Mucosa of stomach (tissue), 1 donor: ENCODE results near the gene CITED1.

Experiments used
- H3K27me3 ChIP-seq: one replicate; pipeline ENCODE4 v1.7.0; 2013; ENCODE audit warnings: mild to moderate bottlenecking, low read length; ENCODE audit not compliant: control insufficient read depth, insufficient read depth
- H3K36me3 ChIP-seq: one replicate; pipeline ENCODE4 v1.7.0; 2013; ENCODE audit warnings: low read length; ENCODE audit not compliant: control insufficient read depth, insufficient read depth
- H3K4me1 ChIP-seq: one replicate; pipeline ENCODE4 v1.7.0; 2013; ENCODE audit warnings: mild to moderate bottlenecking, low read length; ENCODE audit not compliant: control insufficient read depth, insufficient read depth
- H3K4me3 ChIP-seq: one replicate; pipeline ENCODE4 v1.7.0; 2013; ENCODE audit warnings: low read length
- H3K9ac ChIP-seq: one replicate; pipeline ENCODE4 v1.7.0; 2013; ENCODE audit warnings: mild to moderate bottlenecking, low read length, moderate library complexity
- H3K9me3 ChIP-seq: one replicate; pipeline ENCODE4 v1.7.0; 2013; ENCODE audit warnings: mild to moderate bottlenecking, low read length, moderate library complexity; ENCODE audit not compliant: control insufficient read depth
- donor health status: Pancreatic carcinoma.

The CITED1 gene

GRCh38 chrX:72273718-72274117 lies 32.0 kb downstream of the CITED1 start:
- Histone ChIP-seq H3K4me3 (no peak overlapping the region), H3K36me3 (no peaks in the 10 kb centered on the region), H3K27me3 (no peaks in the 10 kb centered on the region), H3K9ac (no peak overlapping the region), H3K4me1 (peaks cover 9% of the 10 kb centered on the region), H3K9me3 (no peaks in the 10 kb centered on the region)

GRCh38 chrX:72272868-72273267 lies 32.8 kb downstream of the CITED1 start:
- Histone ChIP-seq H3K4me3 (no peak overlapping the region), H3K36me3 (no peaks in the 10 kb centered on the region), H3K9ac (no peak overlapping the region), H3K9me3 (no peaks in the 10 kb centered on the region), H3K27me3 (no peaks in the 10 kb centered on the region), H3K4me1 (peaks cover 9% of the 10 kb centered on the region)

- no peaks in the 10 kb centered on the region for H3K27me3 ChIP-seq
- H3K4me1 ChIP-seq = peaks cover 9% of the 10 kb centered on the region
- no peak overlapping the region for H3K9ac ChIP-seq
- no peaks in the 10 kb centered on the region for H3K9me3 ChIP-seq
- no peak overlapping the region for H3K4me3 ChIP-seq
- H3K36me3 ChIP-seq = no peaks in the 10 kb centered on the region
Observed at GRCh38 chrX:72271812-72272211, 33.9 kb downstream of the CITED1 start.

GRCh38 chrX:72271091-72271788 lies 34.5 kb downstream of the CITED1 start:
- no peaks in the 10 kb centered on the region for H3K27me3 ChIP-seq
- peaks cover 9% of the 10 kb centered on the region for H3K4me1 ChIP-seq
- H3K4me3 ChIP-seq = no peak overlapping the region
- no peaks in the 10 kb centered on the region for H3K9me3 ChIP-seq
- H3K9ac ChIP-seq = no peak overlapping the region
- no peaks in the 10 kb centered on the region for H3K36me3 ChIP-seq

GRCh38 chrX:72270316-72270866 lies 35.3 kb downstream of the CITED1 start:
- Histone ChIP-seq H3K9ac (no peak overlapping the region), H3K36me3 (no peaks in the 10 kb centered on the region), H3K4me1 (peaks cover 5% of the 10 kb centered on the region), H3K4me3 (no peak overlapping the region), H3K27me3 (no peaks in the 10 kb centered on the region), H3K9me3 (no peaks in the 10 kb centered on the region)

- H3K4me1 ChIP-seq = peaks cover 5% of the 10 kb centered on the region
Observed at GRCh38 chrX:72269671-72270251, 36.0 kb downstream of the CITED1 start.

GRCh38 chrX:72268597-72269365 lies 36.9 kb downstream of the CITED1 start:
- peaks cover 5% of the 10 kb centered on the region for H3K4me1 ChIP-seq
- no peaks in the 10 kb centered on the region for H3K36me3 ChIP-seq
- H3K4me3 ChIP-seq = no peak overlapping the region
- no peaks in the 10 kb centered on the region for H3K9me3 ChIP-seq
- H3K9ac ChIP-seq = no peak overlapping the region
- no peaks in the 10 kb centered on the region for H3K27me3 ChIP-seq

More at GRCh38 chrX:72269671-72270251, 36.0 kb downstream of the CITED1 start:
- Histone ChIP-seq H3K36me3 (no peaks in the 10 kb centered on the region), H3K4me3 (no peak overlapping the region), H3K9me3 (no peaks in the 10 kb centered on the region), H3K9ac (no peak overlapping the region), H3K27me3 (no peaks in the 10 kb centered on the region)

- H3K36me3 ChIP-seq = no peaks in the 10 kb centered on the region
- H3K4me1 ChIP-seq = peaks cover 7% of the 10 kb centered on the region
- no peaks in the 10 kb centered on the region for H3K27me3 ChIP-seq
- no peak overlapping the region for H3K9ac ChIP-seq
- no peak overlapping the region for H3K4me3 ChIP-seq
- no peaks in the 10 kb centered on the region for H3K9me3 ChIP-seq
Observed at GRCh38 chrX:72265263-72265662, 40.5 kb downstream of the CITED1 start.

GRCh38 chrX:72262077-72262476 lies 43.6 kb downstream of the CITED1 start:
- Histone ChIP-seq H3K27me3 (no peaks in the 10 kb centered on the region), H3K4me3 (no peak overlapping the region), H3K9ac (no peak overlapping the region), H3K4me1 (peaks cover 7% of the 10 kb centered on the region), H3K36me3 (no peaks in the 10 kb centered on the region), H3K9me3 (no peaks in the 10 kb centered on the region)

- Histone ChIP-seq H3K9ac (no peak overlapping the region), H3K36me3 (no peaks in the 10 kb centered on the region), H3K27me3 (peaks cover 3% of the 10 kb centered on the region), H3K9me3 (no peaks in the 10 kb centered on the region), H3K4me1 (peaks cover 7% of the 10 kb centered on the region), H3K4me3 (no peak overlapping the region)
Observed at GRCh38 chrX:72260448-72260847, 45.3 kb downstream of the CITED1 start.

- peaks cover 7% of the 10 kb centered on the region for H3K4me1 ChIP-seq
- no peaks in the 10 kb centered on the region for H3K36me3 ChIP-seq
- H3K4me3 ChIP-seq = no peak overlapping the region
- H3K9me3 ChIP-seq = no peaks in the 10 kb centered on the region
- H3K9ac ChIP-seq = no peak overlapping the region
- peaks cover 3% of the 10 kb centered on the region for H3K27me3 ChIP-seq
Observed at GRCh38 chrX:72258174-72258573, 47.5 kb downstream of the CITED1 start.

GRCh38 chrX:72255864-72256263 lies 49.9 kb downstream of the CITED1 start:
- Histone ChIP-seq H3K9me3 (no peaks in the 10 kb centered on the region), H3K36me3 (no peaks in the 10 kb centered on the region), H3K4me1 (no peaks in the 10 kb centered on the region), H3K9ac (no peak overlapping the region), H3K27me3 (peaks cover 3% of the 10 kb centered on the region), H3K4me3 (no peak overlapping the region)
